HFF-Myc (cell line): Measurements from ENCODE around the gene SUPT6H.
A peak's percentile ranks its signal among the peaks of the same experiment; 100 is the strongest.

Experiments used
- DNase-seq: peaks from one replicate; pipeline ENCODE4 v3.0.0-alpha.2; 2011; ENCODE audit warnings: low read depth; ENCODE audit errors: extremely low read depth
- H3K4me3 ChIP-seq: replicated peaks from 2 replicates; pipeline ENCODE4 v1.5.1; 2011; ENCODE audit warnings: low read depth, mild to moderate bottlenecking, control low read depth, low read length
- TF ChIP-seq, protein P1 (sequence below): IDR thresholded peaks from 2 replicates; pipeline ENCODE4 v1.5.1; 2012; ENCODE audit warnings: mild to moderate bottlenecking, low read depth, low read length, control low read depth; ENCODE audit errors: missing control alignments

SUPT6H gene

GRCh38 chr17:28748852-28749515 lies 87.0 kb downstream of the SUPT6H start:
- TF ChIP-seq, protein P1, sequence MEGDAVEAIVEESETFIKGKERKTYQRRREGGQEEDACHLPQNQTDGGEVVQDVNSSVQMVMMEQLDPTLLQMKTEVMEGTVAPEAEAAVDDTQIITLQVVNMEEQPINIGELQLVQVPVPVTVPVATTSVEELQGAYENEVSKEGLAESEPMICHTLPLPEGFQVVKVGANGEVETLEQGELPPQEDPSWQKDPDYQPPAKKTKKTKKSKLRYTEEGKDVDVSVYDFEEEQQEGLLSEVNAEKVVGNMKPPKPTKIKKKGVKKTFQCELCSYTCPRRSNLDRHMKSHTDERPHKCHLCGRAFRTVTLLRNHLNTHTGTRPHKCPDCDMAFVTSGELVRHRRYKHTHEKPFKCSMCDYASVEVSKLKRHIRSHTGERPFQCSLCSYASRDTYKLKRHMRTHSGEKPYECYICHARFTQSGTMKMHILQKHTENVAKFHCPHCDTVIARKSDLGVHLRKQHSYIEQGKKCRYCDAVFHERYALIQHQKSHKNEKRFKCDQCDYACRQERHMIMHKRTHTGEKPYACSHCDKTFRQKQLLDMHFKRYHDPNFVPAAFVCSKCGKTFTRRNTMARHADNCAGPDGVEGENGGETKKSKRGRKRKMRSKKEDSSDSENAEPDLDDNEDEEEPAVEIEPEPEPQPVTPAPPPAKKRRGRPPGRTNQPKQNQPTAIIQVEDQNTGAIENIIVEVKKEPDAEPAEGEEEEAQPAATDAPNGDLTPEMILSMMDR: no peak
- no peak for DNase-seq
- no peak overlapping the region for H3K4me3 ChIP-seq

DNA sequence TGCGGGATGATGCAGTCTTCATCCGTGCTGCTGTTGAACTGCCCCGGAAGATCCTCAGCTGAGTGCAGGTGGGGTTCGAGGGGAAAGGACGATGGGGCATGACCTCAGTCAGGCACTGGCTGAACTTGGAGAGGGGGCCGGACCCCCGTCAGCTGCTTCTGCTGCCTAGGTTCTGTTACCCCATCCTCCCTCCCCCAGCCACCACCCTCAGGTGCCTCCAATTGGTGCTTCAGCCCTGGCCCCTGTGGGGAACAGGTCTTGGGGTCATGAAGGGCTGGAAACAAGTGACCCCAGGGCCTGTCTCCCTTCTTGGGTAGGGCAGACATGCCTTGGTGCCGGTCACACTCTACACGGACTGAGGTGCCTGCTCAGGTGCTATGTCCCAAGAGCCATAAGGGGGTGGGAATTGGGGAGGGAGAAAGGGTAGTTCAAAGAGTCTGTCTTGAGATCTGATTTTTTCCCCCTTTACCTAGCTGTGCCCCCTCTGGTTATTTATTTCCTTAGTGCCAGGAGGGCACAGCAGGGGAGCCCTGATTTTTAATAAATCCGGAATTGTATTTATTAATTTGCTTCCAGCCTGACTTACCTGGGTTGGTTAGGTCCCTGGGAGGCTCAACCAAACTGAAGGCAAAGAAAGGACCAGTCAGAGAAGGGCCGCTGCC lies 87.6 kb downstream of the SUPT6H start:
- TF ChIP-seq, protein P1: no peak
- no peak overlapping the region for H3K4me3 ChIP-seq
- DNase-seq: no peak

DNA sequence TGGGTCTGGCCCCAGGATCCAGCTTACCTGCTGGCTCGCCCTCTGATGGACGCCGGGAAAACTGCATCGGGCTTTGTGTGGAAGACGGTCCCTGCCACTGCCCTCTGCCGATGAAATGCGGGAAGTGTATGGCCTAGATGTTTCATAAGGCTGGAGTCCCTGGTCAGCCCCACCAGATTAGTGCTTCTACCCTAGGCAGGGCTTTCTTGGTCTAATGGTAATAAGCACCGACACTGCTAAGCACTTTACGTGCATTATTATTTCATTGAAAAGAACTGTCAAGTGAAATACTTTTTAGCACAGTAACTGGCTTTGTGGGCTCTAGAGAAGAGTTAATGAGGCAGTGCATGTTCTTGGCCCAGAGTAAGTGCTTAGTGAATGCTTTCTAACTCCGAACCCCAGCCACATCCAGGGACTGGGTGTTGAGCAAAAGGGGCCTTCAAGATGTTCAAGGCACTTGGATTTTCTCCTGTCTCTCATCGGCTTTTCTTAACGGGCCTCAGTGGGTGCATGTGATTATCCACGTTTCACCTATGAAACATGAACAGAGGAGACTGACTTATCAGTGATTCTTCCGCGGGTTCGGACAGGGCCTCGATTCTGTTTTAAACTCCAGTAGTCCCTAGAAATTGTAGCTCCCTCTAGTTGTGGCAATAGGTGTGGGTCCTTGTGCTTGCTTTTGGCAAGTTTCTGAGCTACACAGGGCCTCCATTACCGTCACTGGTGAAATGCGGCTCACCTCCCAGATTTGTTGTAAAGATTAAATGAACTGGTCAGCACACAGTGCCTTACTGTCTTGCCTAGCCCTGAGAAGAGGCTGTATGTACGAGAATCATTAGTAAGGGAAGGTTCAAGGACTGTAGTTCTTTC lies 88.4 kb downstream of the SUPT6H start:
- TF ChIP-seq, protein P1: peak; percentile 97
- H3K4me3 ChIP-seq: no peak overlapping the region
- DNase-seq: peak; percentile 85

GRCh38 chr17:28751600-28752366 lies 89.8 kb downstream of the SUPT6H start:
- H3K4me3 ChIP-seq: no peak overlapping the region
- no peak for DNase-seq
- TF ChIP-seq, protein P1: no peak
